Neutrophil (primary cell): ENCODE data around the gene LYAR.
"Not testable (repeated sequence)": the region's sequence is repeated elsewhere in the genome, so short reads cannot be mapped to it uniquely, and the experiment has no call there.

ENCODE experiments used
- H3K27ac ChIP-seq: fragments of 200-600 bp; sonication (generic); 2 replicates; pipeline ENCODE4 v1.5.1; 2016; ENCODE audit warnings: mild to moderate bottlenecking, moderate library complexity
- H3K27me3 ChIP-seq: fragments of 200-600 bp; sonication (generic); 2 replicates; pipeline ENCODE4 v1.6.0; 2016; ENCODE audit warnings: mild to moderate bottlenecking
- H3K36me3 ChIP-seq: fragments of 200-600 bp; sonication (generic); 2 replicates; pipeline ENCODE4 v1.5.1; 2017
- H3K4me1 ChIP-seq, 2 experiments: fragments of 200-600 bp in 1 of 2; sonication (generic) in 1 of 2; 1 replicate in 1 of 2; 2 replicates in 1 of 2; pipeline versions ENCODE4 v1.5.1 to v1.6.1; 2013 to 2016; ENCODE audit warnings: low read depth in 1 of 2, low read length in 1 of 2, mild to moderate bottlenecking in 1 of 2, moderate library complexity in 1 of 2; ENCODE audit not compliant: control insufficient read depth in 1 of 2, insufficient read depth in 1 of 2
- H3K4me3 ChIP-seq, 2 experiments: fragments of 200-600 bp in 1 of 2; sonication (generic) in 1 of 2; 1 replicate in 1 of 2; 2 replicates in 1 of 2; pipeline ENCODE4 v1.5.1; 2013 to 2016; ENCODE audit warnings: low read depth in 1 of 2, low read length in 1 of 2, mild to moderate bottlenecking in 1 of 2, moderate library complexity in 1 of 2
- H3K9me3 ChIP-seq: fragments of 200-600 bp; sonication (generic); 2 replicates; pipeline ENCODE4 v1.5.1; 2016
- TF ChIP-seq, protein P1 (sequence below): fragments of 200-600 bp; sonication (generic); IDR thresholded peaks from 2 replicates; pipeline ENCODE4 v1.5.1; 2016; ENCODE audit warnings: antibody characterized with exemption

Gene LYAR

DNA sequence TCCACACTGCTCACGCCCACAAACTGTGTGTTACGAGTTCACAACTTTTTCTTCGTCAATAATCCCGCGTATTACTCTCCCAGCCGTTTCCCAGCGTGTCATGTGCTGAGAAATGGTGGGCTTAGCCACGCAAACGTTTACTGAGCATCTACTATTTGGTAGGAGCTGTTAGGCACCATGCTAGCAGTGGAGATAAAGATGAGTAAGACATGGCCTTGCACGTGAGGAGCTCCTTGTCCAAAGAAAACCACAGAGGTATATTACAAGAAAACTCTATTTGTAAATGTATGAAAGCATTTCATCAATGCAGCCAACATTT, 41.1 kb downstream of the LYAR start:
- TF ChIP-seq, protein P1, sequence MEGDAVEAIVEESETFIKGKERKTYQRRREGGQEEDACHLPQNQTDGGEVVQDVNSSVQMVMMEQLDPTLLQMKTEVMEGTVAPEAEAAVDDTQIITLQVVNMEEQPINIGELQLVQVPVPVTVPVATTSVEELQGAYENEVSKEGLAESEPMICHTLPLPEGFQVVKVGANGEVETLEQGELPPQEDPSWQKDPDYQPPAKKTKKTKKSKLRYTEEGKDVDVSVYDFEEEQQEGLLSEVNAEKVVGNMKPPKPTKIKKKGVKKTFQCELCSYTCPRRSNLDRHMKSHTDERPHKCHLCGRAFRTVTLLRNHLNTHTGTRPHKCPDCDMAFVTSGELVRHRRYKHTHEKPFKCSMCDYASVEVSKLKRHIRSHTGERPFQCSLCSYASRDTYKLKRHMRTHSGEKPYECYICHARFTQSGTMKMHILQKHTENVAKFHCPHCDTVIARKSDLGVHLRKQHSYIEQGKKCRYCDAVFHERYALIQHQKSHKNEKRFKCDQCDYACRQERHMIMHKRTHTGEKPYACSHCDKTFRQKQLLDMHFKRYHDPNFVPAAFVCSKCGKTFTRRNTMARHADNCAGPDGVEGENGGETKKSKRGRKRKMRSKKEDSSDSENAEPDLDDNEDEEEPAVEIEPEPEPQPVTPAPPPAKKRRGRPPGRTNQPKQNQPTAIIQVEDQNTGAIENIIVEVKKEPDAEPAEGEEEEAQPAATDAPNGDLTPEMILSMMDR = no peak
- H3K27me3 ChIP-seq = peaks cover 18% of the 10 kb centered on the region
- no peaks in the 10 kb centered on the region for H3K9me3 ChIP-seq
- H3K4me1 ChIP-seq = peaks cover 15% of the 10 kb centered on the region in 2 experiments
- peak overlapping the region; percentile 91 for H3K27ac ChIP-seq
- H3K36me3 ChIP-seq = peaks cover 15% of the 10 kb centered on the region
- H3K4me3 ChIP-seq = peak overlapping the region; percentile 78 to 82

DNA sequence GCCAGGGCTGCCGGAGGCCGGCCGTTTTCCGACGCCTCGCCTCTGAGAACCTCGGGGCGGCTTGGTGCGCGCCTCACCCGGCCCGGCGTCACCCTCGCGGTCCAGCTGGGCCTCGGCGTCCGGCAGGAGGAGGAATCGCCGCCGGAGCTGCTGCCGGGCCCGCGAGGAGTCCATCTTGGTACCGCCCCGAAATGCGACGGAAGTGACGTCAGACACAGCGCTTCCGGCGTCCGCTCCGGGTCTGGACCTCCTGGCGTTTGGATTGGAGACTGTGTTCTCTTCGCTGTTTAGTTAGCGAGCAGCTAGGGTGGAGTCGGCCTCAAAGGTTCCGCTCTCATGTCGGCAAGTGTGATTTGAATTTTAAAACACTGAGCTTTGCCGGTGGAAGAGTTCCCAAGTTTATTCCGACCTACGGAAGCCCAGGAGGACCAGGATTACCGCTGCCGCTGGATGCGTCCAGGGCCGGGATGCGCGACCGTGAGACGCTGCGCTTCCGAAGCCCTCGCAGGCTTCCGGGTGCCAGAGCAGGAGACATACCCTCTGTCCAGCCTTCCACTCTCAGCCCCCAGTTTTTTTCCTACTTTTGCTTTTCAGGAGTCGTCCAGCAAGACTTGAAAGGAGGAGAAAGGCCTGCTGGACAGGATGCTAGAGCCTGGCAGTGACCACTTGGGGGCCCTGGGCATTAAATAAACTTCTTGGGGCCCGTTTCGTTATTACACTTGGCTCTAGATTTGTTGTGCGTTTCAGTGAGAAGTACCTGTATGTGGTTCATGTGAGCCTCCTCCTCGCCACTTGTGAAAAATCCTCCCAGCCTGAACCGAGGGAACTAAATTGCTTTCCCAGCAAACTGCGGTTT, 41.7 kb downstream of the LYAR start, which contains the start of gene TMEM128:
TMEM128 (minus strand) TSS at position 195 of the 856 bp plus-strand sequence; CDS start at position 174, 21 bp downstream.
- TF ChIP-seq, protein P1 = peak; percentile 66
- H3K4me3 ChIP-seq = peak within 1 kb of the TSS; percentile 78 to 82
- H3K4me1 ChIP-seq = peaks cover 15% of the 10 kb centered on the region in 2 experiments
- H3K36me3 ChIP-seq = peaks cover 21% of the 10 kb centered on the region
- peak within 1 kb of the TSS; percentile 91 for H3K27ac ChIP-seq
- H3K9me3 ChIP-seq = no peaks in the 10 kb centered on the region
- peaks cover 15% of the 10 kb centered on the region for H3K27me3 ChIP-seq

DNA sequence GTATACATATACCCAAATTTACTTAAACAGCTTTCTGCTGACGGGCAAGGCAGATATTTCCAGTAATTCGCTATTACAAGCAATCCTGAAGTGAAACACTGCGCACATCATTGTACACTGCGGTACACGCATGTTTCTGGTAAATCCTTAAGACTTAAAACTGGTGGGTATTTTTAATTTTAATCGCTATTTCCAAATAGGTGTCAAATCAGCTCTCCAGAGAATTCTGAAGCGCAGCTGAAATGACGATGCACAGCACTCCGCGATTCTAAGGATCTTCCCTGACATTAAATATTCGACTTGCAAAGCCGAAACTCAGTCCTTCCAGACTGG, 42.3 kb downstream of the LYAR start:
- Histone ChIP-seq H3K4me1 (peaks cover 15% of the 10 kb centered on the region in 2 experiments), H3K4me3 (peak overlapping the region; percentile 78 to 82), H3K27me3 (peaks cover 11% of the 10 kb centered on the region), H3K36me3 (peaks cover 27% of the 10 kb centered on the region), H3K27ac (peak overlapping the region; percentile 91), H3K9me3 (no peaks in the 10 kb centered on the region)
- TF ChIP-seq, protein P1 = no peak

DNA sequence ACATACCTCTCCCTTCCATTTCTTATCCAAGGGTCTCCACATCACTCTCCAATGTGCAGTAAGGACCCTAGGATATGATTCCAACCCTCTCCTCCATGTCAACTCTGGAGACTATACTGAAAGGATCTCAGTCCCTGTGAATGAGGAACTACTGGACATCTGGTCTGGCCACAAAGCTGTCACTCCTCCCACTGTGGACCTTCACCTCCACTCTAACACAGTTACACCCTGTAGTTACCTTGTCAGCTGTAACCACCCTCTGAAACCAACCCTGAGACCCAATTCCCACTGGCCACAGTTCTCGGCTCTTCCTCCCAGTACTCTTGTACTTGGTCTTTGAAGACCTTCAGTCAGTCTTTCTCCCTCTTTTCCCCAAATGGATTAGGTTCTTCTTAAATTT, 44.8 kb downstream of the LYAR start:
- Histone ChIP-seq H3K36me3 (peaks cover 45% of the 10 kb centered on the region), H3K27ac (no peak overlapping the region), H3K4me3 (no peak overlapping the region), H3K27me3 (no peaks in the 10 kb centered on the region), H3K9me3 (no peaks in the 10 kb centered on the region), H3K4me1 (peaks cover 15% of the 10 kb centered on the region in 2 experiments)
- TF ChIP-seq, protein P1 = no peak

DNA sequence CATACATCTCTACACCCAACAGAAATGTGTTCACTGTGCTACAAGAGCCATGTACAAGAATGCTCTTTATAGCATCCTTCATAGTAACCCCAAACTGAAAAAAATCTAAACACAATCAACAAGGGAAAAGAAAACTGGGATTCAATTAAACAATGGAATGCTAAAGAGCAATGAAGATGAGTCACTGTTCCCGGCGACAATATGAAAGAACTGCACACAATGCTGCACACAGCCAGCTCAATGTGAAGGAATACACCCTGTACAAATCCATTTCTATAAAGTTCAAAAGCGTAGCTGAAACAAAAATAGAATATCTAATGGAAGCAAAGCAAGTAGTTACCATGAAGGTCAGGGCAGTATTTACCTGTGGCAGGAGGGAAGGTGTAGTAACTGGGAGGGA, 50.4 kb downstream of the LYAR start:
- H3K9me3 ChIP-seq, H3K27ac ChIP-seq, H3K4me3 ChIP-seq, H3K27me3 ChIP-seq, H3K4me1 ChIP-seq: not testable (repeated sequence)
- H3K36me3 ChIP-seq = peaks cover 69% of the 10 kb centered on the region

DNA sequence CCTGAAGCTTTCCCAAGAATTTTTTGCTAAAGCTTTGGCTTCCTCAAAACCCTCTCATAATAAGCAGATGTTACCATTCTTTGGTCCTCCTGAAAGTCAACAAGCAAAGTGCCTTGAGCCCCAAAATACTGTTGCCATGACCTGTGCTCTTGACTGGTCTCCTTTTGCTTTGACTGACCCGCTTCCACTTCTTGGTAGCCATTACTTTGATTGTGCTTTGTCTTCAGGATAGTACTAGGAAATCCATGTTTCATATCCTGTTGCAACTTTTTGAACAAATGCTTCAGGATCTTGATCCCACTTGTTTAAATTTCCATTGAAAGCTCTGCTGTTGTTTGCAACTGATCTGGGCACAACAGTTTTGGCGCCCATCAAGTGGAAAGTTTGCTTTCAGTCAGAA, 56.3 kb downstream of the LYAR start:
- TF ChIP-seq, protein P1 = no peak
- Histone ChIP-seq H3K4me3 (no peak overlapping the region), H3K36me3 (peaks cover 22% of the 10 kb centered on the region), H3K27me3 (peaks cover 24% of the 10 kb centered on the region), H3K27ac (no peak overlapping the region), H3K9me3 (no peaks in the 10 kb centered on the region), H3K4me1 (no peaks in the 10 kb centered on the region)
